Lower leg skin (tissue), 3 donors: ENCODE measurements around the gene TRIM13.

Experiments
- POLR2A ChIP-seq, 2 donors: fragments of 450-650 bp; IDR thresholded peaks; one replicate each; pipeline ENCODE4 v1.6.1; 2016 to 2017; ENCODE audit warnings: antibody characterized with exemption in 2 of 2, mild to moderate bottlenecking in 1 of 2, moderate library complexity in 1 of 2
- TF ChIP-seq, protein P1 (sequence below), 3 donors: fragments of 450-650 bp; IDR thresholded peaks; one replicate each; pipeline ENCODE4 v1.5.1; 2016; ENCODE audit warnings: antibody characterized with exemption in 3 of 3, mild to moderate bottlenecking in 3 of 3, moderate library complexity in 2 of 3

DNA sequence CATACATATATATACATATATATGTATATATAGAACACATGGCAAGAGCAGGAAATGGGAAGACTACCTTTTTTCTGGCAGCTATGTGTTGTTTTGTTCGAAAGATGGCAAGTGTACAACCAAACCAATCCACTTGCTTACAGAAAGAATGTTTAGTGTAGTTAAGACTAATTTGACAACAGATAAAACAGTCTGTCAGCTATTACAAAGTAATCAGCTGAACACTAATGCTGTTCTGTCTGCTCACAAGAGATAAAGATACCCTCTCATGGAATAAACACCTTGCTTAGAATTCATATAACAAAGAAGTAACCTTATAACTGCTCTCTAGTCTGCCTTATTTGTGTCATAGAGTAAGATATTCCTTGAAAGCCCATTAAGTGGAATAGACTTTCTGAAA, 17.5 kb downstream of the TRIM13 start:
- TF ChIP-seq, protein P1, sequence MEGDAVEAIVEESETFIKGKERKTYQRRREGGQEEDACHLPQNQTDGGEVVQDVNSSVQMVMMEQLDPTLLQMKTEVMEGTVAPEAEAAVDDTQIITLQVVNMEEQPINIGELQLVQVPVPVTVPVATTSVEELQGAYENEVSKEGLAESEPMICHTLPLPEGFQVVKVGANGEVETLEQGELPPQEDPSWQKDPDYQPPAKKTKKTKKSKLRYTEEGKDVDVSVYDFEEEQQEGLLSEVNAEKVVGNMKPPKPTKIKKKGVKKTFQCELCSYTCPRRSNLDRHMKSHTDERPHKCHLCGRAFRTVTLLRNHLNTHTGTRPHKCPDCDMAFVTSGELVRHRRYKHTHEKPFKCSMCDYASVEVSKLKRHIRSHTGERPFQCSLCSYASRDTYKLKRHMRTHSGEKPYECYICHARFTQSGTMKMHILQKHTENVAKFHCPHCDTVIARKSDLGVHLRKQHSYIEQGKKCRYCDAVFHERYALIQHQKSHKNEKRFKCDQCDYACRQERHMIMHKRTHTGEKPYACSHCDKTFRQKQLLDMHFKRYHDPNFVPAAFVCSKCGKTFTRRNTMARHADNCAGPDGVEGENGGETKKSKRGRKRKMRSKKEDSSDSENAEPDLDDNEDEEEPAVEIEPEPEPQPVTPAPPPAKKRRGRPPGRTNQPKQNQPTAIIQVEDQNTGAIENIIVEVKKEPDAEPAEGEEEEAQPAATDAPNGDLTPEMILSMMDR (IDR thresholded peaks at IDR 0.05): no peak
- no peak for TF ChIP-seq POLR2A (IDR thresholded peaks at IDR 0.05)
